HepG2 (cell line): ENCODE measurements around the gene WDR48.

Experiments used
- CREM ChIP-seq, 2 experiments: sonication (generic) in 1 of 2; formaldehyde crosslinking in 1 of 2; IDR thresholded peaks; 2 replicates each; pipeline versions ENCODE4 v1.4.0 to v1.6.1; 2016 to 2020; ENCODE audit warnings: antibody characterized with exemption in 1 of 2, mild to moderate bottlenecking in 1 of 2, missing genetic modification reagents in 1 of 2
- EEA1 ChIP-seq: sonication (generic); formaldehyde crosslinking; IDR thresholded peaks from 2 replicates; pipeline ENCODE4 v1.5.1; 2020; ENCODE audit warnings: mild to moderate bottlenecking, missing genetic modification reagents, borderline replicate concordance

GRCh38 chr3:39122813-39123212 is 71.0 kb downstream of the WDR48 start:
- TF ChIP-seq CREM (IDR thresholded peaks at IDR 0.05) (no peak), CREM (CRISPR knock-in tag; IDR thresholded peaks at IDR 0.05) (no peak), EEA1 (CRISPR knock-in tag) (no peak)
